H9 (cell line): Measurements from ENCODE around the gene PLEK2. TPM values are rescaled to one million over a fixed set of nuclear protein-coding genes. Genes with fewer than 3 reads are reported as not detected.

ENCODE experiments used
- DNase-seq: peaks from one replicate; pipeline ENCODE4 v3.0.0-alpha.2; 2017
- H2AFZ ChIP-seq: one replicate; pipeline ENCODE4 v1.6.1; 2013; ENCODE audit warnings: mild to moderate bottlenecking, low read length, control low read depth, moderate library complexity
- H2AK5ac ChIP-seq: 2 replicates; pipeline ENCODE4 v1.6.1; 2013; ENCODE audit warnings: low read length, control low read depth, mixed read lengths; ENCODE audit not compliant: insufficient read length
- H2BK120ac ChIP-seq: one replicate; pipeline ENCODE4 v1.6.1; 2013; ENCODE audit warnings: low read depth, mild to moderate bottlenecking, low read length, control low read depth, inconsistent platforms; ENCODE audit not compliant: poor library complexity, severe bottlenecking
- H2BK12ac ChIP-seq: 2 replicates; pipeline ENCODE4 v1.6.1; 2013; ENCODE audit warnings: low read length, control low read depth, mixed read lengths, low read depth; ENCODE audit not compliant: insufficient read length
- H2BK15ac ChIP-seq: 2 replicates; pipeline ENCODE4 v1.6.1; 2013; ENCODE audit warnings: low read depth, low read length, control low read depth
- H2BK20ac ChIP-seq: one replicate; pipeline ENCODE4 v1.6.1; 2013; ENCODE audit warnings: low read depth, mild to moderate bottlenecking, low read length, control low read depth, inconsistent platforms; ENCODE audit not compliant: poor library complexity, severe bottlenecking
- H2BK5ac ChIP-seq: 2 replicates; pipeline ENCODE4 v1.6.1; 2013; ENCODE audit warnings: low read length, control low read depth, mixed read lengths; ENCODE audit not compliant: insufficient read length
- H3K14ac ChIP-seq: 2 replicates; pipeline ENCODE4 v1.6.1; 2013; ENCODE audit warnings: low read length, control low read depth; ENCODE audit not compliant: insufficient read depth
- H3K18ac ChIP-seq: 2 replicates; pipeline ENCODE4 v1.6.1; 2013; ENCODE audit warnings: low read depth, mild to moderate bottlenecking, mixed read lengths, low read length, control low read depth; ENCODE audit not compliant: insufficient read length
- H3K23ac ChIP-seq: 2 replicates; pipeline ENCODE4 v1.6.1; 2013; ENCODE audit warnings: low read length, control low read depth, mixed read lengths, low read depth; ENCODE audit not compliant: insufficient read length
- H3K23me2 ChIP-seq: 2 replicates; pipeline ENCODE4 v1.6.1; 2013; ENCODE audit warnings: low read depth, mild to moderate bottlenecking, mixed read lengths, low read length, control low read depth; ENCODE audit not compliant: insufficient read length, poor library complexity, severe bottlenecking
- H3K27ac ChIP-seq: 2 replicates; pipeline ENCODE4 v1.5.1; 2013; ENCODE audit warnings: low read length, control low read depth, mixed read lengths, low read depth; ENCODE audit not compliant: insufficient read length
- H3K27me3 ChIP-seq: 2 replicates; pipeline ENCODE4 v1.6.1; 2013; ENCODE audit warnings: low read length, control low read depth, inconsistent platforms; ENCODE audit not compliant: insufficient read depth
- H3K4ac ChIP-seq: 2 replicates; pipeline ENCODE4 v1.6.1; 2013; ENCODE audit warnings: low read depth, mild to moderate bottlenecking, control low read depth, inconsistent platforms, low read length, moderate library complexity
- H3K4me1 ChIP-seq: 2 replicates; pipeline ENCODE4 v1.6.1; 2013; ENCODE audit warnings: low read length, control low read depth, inconsistent platforms; ENCODE audit not compliant: insufficient read depth
- H3K4me2 ChIP-seq: 2 replicates; pipeline ENCODE4 v1.6.1; 2013; ENCODE audit warnings: low read length, control low read depth, mixed read lengths; ENCODE audit not compliant: insufficient read length, insufficient read depth
- H3K56ac ChIP-seq: 2 replicates; pipeline ENCODE4 v1.6.1; 2013; ENCODE audit warnings: low read depth, mild to moderate bottlenecking, mixed read lengths, low read length, control low read depth; ENCODE audit not compliant: insufficient read length
- H3K79me1 ChIP-seq: 2 replicates; pipeline ENCODE4 v1.6.1; 2013; ENCODE audit warnings: low read depth, mild to moderate bottlenecking, moderate library complexity, low read length, control low read depth, inconsistent platforms; ENCODE audit not compliant: insufficient read depth, poor library complexity, severe bottlenecking
- H3K79me2 ChIP-seq: 2 replicates; pipeline ENCODE4 v1.6.1; 2013; ENCODE audit warnings: low read length, control low read depth, inconsistent platforms; ENCODE audit not compliant: insufficient read depth
- H3K9ac ChIP-seq: 2 replicates; pipeline ENCODE4 v1.6.1; 2013; ENCODE audit warnings: low read length, control low read depth, mixed read lengths; ENCODE audit not compliant: insufficient read length; ENCODE audit errors: extremely low read depth
- H3K9me3 ChIP-seq: one replicate; pipeline ENCODE4 v1.6.1; 2013; ENCODE audit warnings: low read depth, low read length, inconsistent platforms; ENCODE audit not compliant: control insufficient read depth
- H3T11ph ChIP-seq: one replicate; pipeline ENCODE4 v1.6.1; 2013; ENCODE audit warnings: mild to moderate bottlenecking, low read length, control low read depth, inconsistent platforms
- H4K20me1 ChIP-seq: one replicate; pipeline ENCODE4 v1.6.1; 2013; ENCODE audit not compliant: control insufficient read depth, insufficient read length, insufficient read depth
- H4K5ac ChIP-seq: 2 replicates; pipeline ENCODE4 v1.6.1; 2013; ENCODE audit warnings: low read depth, mild to moderate bottlenecking, mixed read lengths, low read length, control low read depth; ENCODE audit not compliant: insufficient read length
- H4K8ac ChIP-seq: replicated peaks from 2 replicates; pipeline ENCODE4 v1.6.1; 2013; ENCODE audit warnings: low read length, control low read depth, mixed read lengths, low read depth; ENCODE audit not compliant: insufficient read length
- H4K91ac ChIP-seq: 2 replicates; pipeline ENCODE4 v1.6.1; 2013; ENCODE audit warnings: low read depth, mild to moderate bottlenecking, moderate library complexity, mixed read lengths, low read length, control low read depth; ENCODE audit not compliant: insufficient read length
- H3K27ac Mint-ChIP-seq, 3 experiments: 2 replicates in 2 of 3; 3 replicates in 1 of 3; pipeline ENCODE4 v1.8.0; 2020 to 2021; ENCODE audit warnings: mixed read lengths in 3 of 3, mild to moderate bottlenecking in 1 of 3, moderate library complexity in 1 of 3
- H3K27me3 Mint-ChIP-seq: 2 replicates; pipeline ENCODE4 v1.8.0; 2021; ENCODE audit warnings: low read depth, mild to moderate bottlenecking, moderate library complexity, mixed read lengths
- H3K36me3 Mint-ChIP-seq, 3 experiments: 2 replicates in 2 of 3; 3 replicates in 1 of 3; pipeline ENCODE4 v1.8.0; 2020 to 2021; ENCODE audit warnings: low read depth in 3 of 3, mixed read lengths in 3 of 3; ENCODE audit not compliant: insufficient read depth in 1 of 3
- H3K4me1 Mint-ChIP-seq, 2 experiments: 2 replicates each; pipeline ENCODE4 v1.8.0; 2020; ENCODE audit warnings: mixed read lengths in 2 of 2
- H3K4me3 Mint-ChIP-seq, 2 experiments: 2 replicates in 1 of 2; 3 replicates in 1 of 2; pipeline ENCODE4 v1.8.0; 2020 to 2021; ENCODE audit warnings: mild to moderate bottlenecking in 2 of 2, mixed read lengths in 2 of 2, moderate library complexity in 1 of 2
- H3K9me3 Mint-ChIP-seq, 2 experiments: 2 replicates in 1 of 2; 3 replicates in 1 of 2; pipeline ENCODE4 v1.8.0; 2020; ENCODE audit warnings: mild to moderate bottlenecking in 2 of 2, mixed read lengths in 2 of 2, moderate library complexity in 1 of 2
- CTCF ChIP-seq: fragments of 200-600 bp; sonication (generic); conservative IDR thresholded peaks from 3 replicates; pipeline ENCODE4 v1.8.0; 2021; ENCODE audit warnings: antibody characterized with exemption, mild to moderate bottlenecking
- WGBS: extraction: QIAGEN DNeasy Blood & Tissue Kit; methylation state at CpG from one replicate; pipeline ENCODE4 v1.1.7; 2013; ENCODE audit warnings: missing lambda C conversion rate, low lambda C conversion rate, mixed read lengths; ENCODE audit not compliant: insufficient read length; ENCODE audit errors: extremely low coverage; 5-methylcytosine and 5-hydroxymethylcytosine counted together
- total RNA-seq: library from RNA; stranded (reverse); gene quantifications from 2 replicates; pipeline ENCODE4 v1.2.1, GENCODE V29; 2021

Gene PLEK2
- total RNA-seq, 1 experiment from 2014 or later = not detected

- Histone ChIP-seq H3K27me3 (no peaks in the 10 kb centered on the region), H3K79me1 (no peaks in the 10 kb centered on the region), H4K20me1 (no peaks in the 10 kb centered on the region), H3K4me1 (no peaks in the 10 kb centered on the region), H2AFZ (no peak overlapping the region), H3T11ph (no peak overlapping the region), H4K91ac (no peak overlapping the region), H2BK120ac (no peak overlapping the region), H4K5ac (no peak overlapping the region), H3K27ac (no peak overlapping the region), H2BK12ac (no peak overlapping the region), H3K9me3 (no peaks in the 10 kb centered on the region), H3K4me2 (no peak overlapping the region), H3K79me2 (no peaks in the 10 kb centered on the region), H3K4ac (no peak overlapping the region), H2AK5ac (no peak overlapping the region), H4K8ac (no peak overlapping the region), H2BK5ac (no peak overlapping the region), H3K9ac (no peak overlapping the region), H2BK20ac (no peak overlapping the region), H3K14ac (no peak overlapping the region), H3K23me2 (no peaks in the 10 kb centered on the region), H3K18ac (no peak overlapping the region), H2BK15ac (no peak overlapping the region), H3K56ac (no peak overlapping the region), H3K23ac (no peak overlapping the region)
- Mint-ChIP-seq H3K36me3 (peaks cover 21 to 93% (median 79%) of the 10 kb centered on the region in 3 experiments; a peak in 6 of 7 replicates), H3K9me3 (no peaks in the 10 kb centered on the region), H3K4me3 (no peak overlapping the region), H3K27ac (no peak overlapping the region), H3K27me3 (no peaks in the 10 kb centered on the region), H3K4me1 (no peaks in the 10 kb centered on the region)
- TF ChIP-seq CTCF = no peak
- no peak for DNase-seq
- WGBS = no CpG with 5 or more reads among the region's 2 CpGs
Measured at GRCh38 chr14:67373347-67373746, 38.6 kb downstream of the PLEK2 start.
